Tibial artery (tissue), 4 donors: ENCODE data around the gene BRAT1.

Experiments used
- DNase-seq, 2 donors: peaks; one replicate each; pipeline ENCODE4 v3.0.0-alpha.2; 2019
- H3K27ac ChIP-seq, 2 donors: fragments of 200-600 bp; sonication (generic) in 1 of 2; 1 replicate in 1 of 2; 2 replicates in 1 of 2; pipeline ENCODE4 v1.5.1; 2018 to 2019; ENCODE audit warnings: mild to moderate bottlenecking in 1 of 2
- H3K27me3 ChIP-seq, 2 donors: fragments of 200-600 bp; sonication (generic) in 1 of 2; one replicate each; pipeline versions ENCODE4 v1.5.1 to v1.6.0; 2016 to 2019
- H3K36me3 ChIP-seq, 3 donors: fragments of 200-600 bp; sonication (generic) in 2 of 3; one replicate each; pipeline ENCODE4 v1.5.1; 2016 to 2019; ENCODE audit warnings: mild to moderate bottlenecking in 2 of 3
- H3K4me1 ChIP-seq, 4 donors: fragments of 200-600 bp; sonication (generic) in 2 of 4; 1 replicate in 3 of 4; 2 replicates in 1 of 4; pipeline ENCODE4 v1.5.1; 2016 to 2019
- H3K4me3 ChIP-seq, 2 donors: fragments of 200-600 bp; sonication (generic) in 1 of 2; 1 replicate in 1 of 2; 2 replicates in 1 of 2; pipeline ENCODE4 v1.5.1; 2018 to 2019; ENCODE audit warnings: mild to moderate bottlenecking in 2 of 2
- H3K9me3 ChIP-seq, 3 donors: fragments of 200-600 bp; sonication (generic) in 1 of 3; one replicate each; pipeline ENCODE4 v1.5.1; 2016 to 2019
- CTCF ChIP-seq, 2 experiments: fragments of 200-600 bp in 1 of 2; fragments of 450-650 bp in 1 of 2; IDR thresholded peaks; one replicate each; pipeline ENCODE4 v1.5.1; 2017 to 2019; ENCODE audit warnings: antibody characterized with exemption in 2 of 2, mild to moderate bottlenecking in 1 of 2, moderate library complexity in 1 of 2
- intact Hi-C: fragments of 100-400 bp; cut with DNase I; formaldehyde crosslinking; loops from one replicate; pipeline ENCODE4 v1.15.0; 2023; ENCODE audit warnings: low total_unique reads

Gene BRAT1

GRCh38 chr7:2544541-2545188, 10.7 kb downstream of the BRAT1 start:
- no peak for TF ChIP-seq CTCF (IDR thresholded peaks at IDR 0.05)
- Histone ChIP-seq H3K36me3 (peaks cover 62 to 99% (median 91%) of the 10 kb centered on the region in 3 donors), H3K27me3 (no peaks in the 10 kb centered on the region), H3K4me1 (no peaks in the 10 kb centered on the region), H3K4me3 (no peak overlapping the region), H3K9me3 (no peaks in the 10 kb centered on the region), H3K27ac (no peak overlapping the region)
- intact Hi-C loops = no loop called here
- DNase-seq = peak in 1 of 2 donors; percentile 48

GRCh38 chr7:2542916-2543871, 12.1 kb downstream of the BRAT1 start:
- Histone ChIP-seq H3K4me1 (no peaks in the 10 kb centered on the region), H3K36me3 (peaks cover 74 to 100% (median 95%) of the 10 kb centered on the region in 3 donors), H3K27me3 (no peaks in the 10 kb centered on the region), H3K27ac (no peak overlapping the region), H3K4me3 (no peak overlapping the region), H3K9me3 (no peaks in the 10 kb centered on the region)
- intact Hi-C loops = no loop called here
- DNase-seq = peak in 1 of 2 donors; percentile 59
- TF ChIP-seq CTCF (IDR thresholded peaks at IDR 0.05) = no peak

GRCh38 chr7:2542011-2542915, 13.1 kb downstream of the BRAT1 start:
- H3K4me3 ChIP-seq = no peak overlapping the region
- intact Hi-C loops = no loop called here
- peaks cover 68 to 100% (median 90%) of the 10 kb centered on the region in 3 donors for H3K36me3 ChIP-seq
- no peak overlapping the region for H3K27ac ChIP-seq
- no peaks in the 10 kb centered on the region for H3K9me3 ChIP-seq
- no peaks in the 10 kb centered on the region for H3K4me1 ChIP-seq
- DNase-seq = peak in 1 of 2 donors; percentile 58
- H3K27me3 ChIP-seq = no peaks in the 10 kb centered on the region
- TF ChIP-seq CTCF (IDR thresholded peaks at IDR 0.05) = no peak

- intact Hi-C loops = no loop called here
- H3K4me1 ChIP-seq = no peaks in the 10 kb centered on the region
- no peak overlapping the region for H3K4me3 ChIP-seq
- no peaks in the 10 kb centered on the region for H3K27me3 ChIP-seq
- TF ChIP-seq CTCF (IDR thresholded peaks at IDR 0.05) = no peak
- no peak overlapping the region for H3K27ac ChIP-seq
- peaks cover 60 to 92% (median 82%) of the 10 kb centered on the region in 3 donors for H3K36me3 ChIP-seq
- peak in 1 of 2 donors; percentile 64 for DNase-seq
- no peaks in the 10 kb centered on the region for H3K9me3 ChIP-seq
These were observed 13.9 kb downstream of the BRAT1 start for GRCh38 chr7:2541291-2542010.

- H3K27ac ChIP-seq = no peak overlapping the region
- H3K4me3 ChIP-seq = no peak overlapping the region
- intact Hi-C loops = no loop called here
- H3K27me3 ChIP-seq = no peaks in the 10 kb centered on the region
- no peak for TF ChIP-seq CTCF (IDR thresholded peaks at IDR 0.05)
- H3K36me3 ChIP-seq = peaks cover 52 to 84% (median 74%) of the 10 kb centered on the region in 3 donors
- H3K4me1 ChIP-seq = no peaks in the 10 kb centered on the region
- H3K9me3 ChIP-seq = no peaks in the 10 kb centered on the region
- DNase-seq = peak in 1 of 2 donors; percentile 63
These were observed 14.7 kb downstream of the BRAT1 start for GRCh38 chr7:2540641-2541051.
